ENCODE results near the gene RSPH4A. TPM values are rescaled to one million over a fixed set of nuclear protein-coding genes. Genes with fewer than 3 reads are reported as not detected.

RSPH4A gene
- total and polyA plus RNA-seq, 2 of the 8 experiments (the other 6 are each of a cell fraction or from before 2014, with no cell fraction given) = 0.38 to 0.52 TPM

DNA sequence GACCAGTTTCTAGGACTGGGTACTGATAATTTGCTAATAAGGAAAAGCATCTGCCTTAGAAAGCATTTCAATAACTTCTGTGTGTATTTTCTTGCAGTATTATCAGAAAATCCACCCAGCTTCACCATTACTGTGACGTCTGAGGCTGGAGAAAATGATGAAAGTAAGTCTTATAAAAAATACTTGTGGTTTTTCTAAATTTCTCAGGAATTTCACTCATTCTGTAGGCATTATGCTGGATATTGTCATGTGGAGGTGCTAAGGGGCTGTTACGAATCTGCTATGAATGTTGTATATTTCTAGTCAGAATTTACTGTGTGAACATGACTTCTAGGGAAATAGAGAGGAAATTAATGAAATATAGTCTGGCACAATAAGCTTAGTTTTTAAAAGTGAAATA, 36.1 kb upstream of the RSPH4A start:
- Histone ChIP-seq H3K79me2 (ENCODE audit: control insufficient read depth in 1 of 2, insufficient read depth in 2 of 2, low read length in 2 of 2) (peaks cover 0 to 20% of the 10 kb centered on the region in 2 experiments; a peak in 2 of 4 replicates), H3K27me3 (replicated peaks in 1 of 4; ENCODE audit: control insufficient read depth in 3 of 4, extremely low read depth in 1 of 4, insufficient read depth in 3 of 4, low read length in 3 of 4) (peaks cover 0 to 1% (median 0%) of the 10 kb centered on the region in 4 experiments; a peak in 1 of 7 replicates)

More for the DNA sequence above, 36.1 kb upstream of the RSPH4A start:
- Histone ChIP-seq H3K9ac (replicated peaks in 1 of 4; ENCODE audit: extremely low read depth in 1 of 4, low read depth in 3 of 4, low read length in 3 of 4) (no peak overlapping the region), H2AK5ac (ENCODE audit: low read depth, low read length) (no peak overlapping the region), H3K23me2 (ENCODE audit: low read depth, low read length) (no peaks in the 10 kb centered on the region), H3K27ac (ENCODE audit: low read depth, low read length) (no peak overlapping the region), H3K9me3 (ENCODE audit: insufficient read depth in 2 of 2, low read depth in 1 of 2, low read length in 1 of 2) (no peaks in the 10 kb centered on the region), H3K79me1 (ENCODE audit: low read depth, low read length) (no peaks in the 10 kb centered on the region), H2AFZ (ENCODE audit: low read length) (no peak overlapping the region), H2BK5ac (ENCODE audit: low read depth, low read length) (no peak overlapping the region), H4K8ac (ENCODE audit: extremely low read depth, insufficient read depth, low read length) (no peak overlapping the region), H3K56ac (replicated peaks; ENCODE audit: insufficient read length, low read depth, low read length) (no peak overlapping the region), H4K20me1 (replicated peaks in 1 of 2; ENCODE audit: control insufficient read depth in 1 of 2, insufficient read depth in 2 of 2, low read length in 2 of 2) (peaks cover 0 to 1% of the 10 kb centered on the region in 2 experiments), H4K91ac (replicated peaks; ENCODE audit: insufficient read length, low read length) (no peak overlapping the region), H2BK12ac (ENCODE audit: low read depth, low read length) (no peak overlapping the region), H3K4ac (replicated peaks; ENCODE audit: insufficient read length, low read depth, low read length) (no peak overlapping the region), H2BK20ac (ENCODE audit: low read length) (no peak overlapping the region), H3K4me3 (ENCODE audit: extremely low read depth in 1 of 4, insufficient read depth in 2 of 4, low read depth in 3 of 4, low read length in 4 of 4) (no peak overlapping the region), H3K14ac (ENCODE audit: insufficient read length) (no peak overlapping the region), H2BK15ac (ENCODE audit: low read length) (no peak overlapping the region), H3K4me2 (ENCODE audit: insufficient read depth in 1 of 2, low read depth in 2 of 2, low read length in 2 of 2) (no peak overlapping the region), H3K36me3 (ENCODE audit: control insufficient read depth in 2 of 4, insufficient read depth in 4 of 4, low read length in 3 of 4) (peaks cover 0 to 14% (median 0%) of the 10 kb centered on the region in 4 experiments; a peak in 3 of 8 replicates), H2BK120ac (replicated peaks; ENCODE audit: low read depth, low read length) (no peak overlapping the region), H3K23ac (ENCODE audit: insufficient read length) (no peak overlapping the region), H3K4me1 (replicated peaks in 1 of 4; ENCODE audit: control insufficient read depth in 3 of 4, insufficient read depth in 4 of 4, low read length in 3 of 4) (no peaks in the 10 kb centered on the region), H3K18ac (ENCODE audit: extremely low read depth, low read length) (no peak overlapping the region), H4K5ac (ENCODE audit: insufficient read length, low read depth, low read length) (no peak overlapping the region)
- no peak for DNase-seq (ENCODE audit: low read depth in 1 of 2, low spot score in 2 of 2)
- ChIA-PET CTCF (ENCODE audit: partially characterized antibody) (interaction anchor here (0.6 to 0.7 kb wide), 2 partner anchors 187 to 411 kb away, joined by 3 to 4 read pairs; no protein-coding TSS in a partner anchor), POLR2A (ENCODE audit: partially characterized antibody) (no interaction called here)
- WGBS, 2 experiments (ENCODE audit: extremely low coverage in 1 of 2, insufficient coverage in 1 of 2, insufficient read length in 1 of 2, insufficient replicate concordance in 2 of 2, low coverage in 1 of 2, low lambda C conversion rate in 2 of 2, missing lambda C conversion rate in 1 of 2) = 93% methylated on average over 2 of the region's 2 CpGs; no CpG with 5 or more reads in 1 of the 2 experiments
- FAIRE-seq = no peak
- no peak for TF ChIP-seq KDM1A (IDR thresholded peaks at IDR 0.05; ENCODE audit: borderline replicate concordance, low read length)
- no peak for TF ChIP-seq CEBPB (IDR thresholded peaks at IDR 0.05; ENCODE audit: low read depth, low read length)
- no peak for TF ChIP-seq SP2 (IDR thresholded peaks at IDR 0.05; ENCODE audit: low read length)
- TF ChIP-seq FOSL1 (IDR thresholded peaks at IDR 0.05; ENCODE audit: insufficient read depth, low read depth, low read length) = no peak
- no peak for TF ChIP-seq CREB1 (IDR thresholded peaks at IDR 0.05)

Data from H1 (cell line).